ENCODE results near the gene PRKAR1B.

DNA sequence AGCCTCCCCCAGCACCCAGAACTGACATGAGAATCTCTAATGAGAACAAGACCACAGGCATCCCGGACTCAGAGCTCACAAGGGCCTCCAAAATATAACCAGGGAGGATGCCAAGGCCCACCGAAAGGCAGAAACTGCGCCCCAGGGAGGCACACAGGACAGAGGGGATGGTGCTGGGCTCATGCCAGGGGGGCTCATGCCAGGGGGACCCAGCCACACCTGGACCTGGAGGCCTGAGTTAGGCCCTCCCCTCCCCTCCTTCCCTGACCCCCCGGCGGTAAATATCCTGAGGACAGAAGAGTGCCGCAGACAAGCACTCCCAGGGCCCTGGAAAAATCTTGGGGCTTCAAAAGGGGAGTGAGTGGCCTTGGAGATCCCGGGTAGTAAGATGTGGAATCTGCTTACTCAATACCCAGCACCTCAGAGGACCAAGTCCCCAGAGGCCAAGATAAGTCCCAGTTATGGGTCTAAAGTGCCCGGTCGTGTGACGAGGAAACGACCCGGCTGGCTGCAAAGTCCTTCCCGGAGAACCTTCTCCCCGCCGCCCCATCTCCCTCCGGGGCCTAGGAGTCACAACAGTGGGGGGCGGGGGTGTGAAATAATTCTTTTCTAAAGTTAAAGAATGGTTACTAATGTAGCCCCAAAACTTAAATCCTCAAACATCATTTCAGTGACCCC is 219.3 kb downstream of the PRKAR1B start:
- no peak for TF ChIP-seq CTCF (IDR thresholded peaks at IDR 0.05)
- TF ChIP-seq ZBTB33 (IDR thresholded peaks at IDR 0.05; ENCODE audit: borderline replicate concordance, low read depth), result no peak
